ENCODE measurements around the gene SMTNL2.
"Not testable (repeated sequence)": the region's sequence is repeated elsewhere in the genome, so short reads cannot be mapped to it uniquely, and the experiment has no call there.

Gene SMTNL2

DNA sequence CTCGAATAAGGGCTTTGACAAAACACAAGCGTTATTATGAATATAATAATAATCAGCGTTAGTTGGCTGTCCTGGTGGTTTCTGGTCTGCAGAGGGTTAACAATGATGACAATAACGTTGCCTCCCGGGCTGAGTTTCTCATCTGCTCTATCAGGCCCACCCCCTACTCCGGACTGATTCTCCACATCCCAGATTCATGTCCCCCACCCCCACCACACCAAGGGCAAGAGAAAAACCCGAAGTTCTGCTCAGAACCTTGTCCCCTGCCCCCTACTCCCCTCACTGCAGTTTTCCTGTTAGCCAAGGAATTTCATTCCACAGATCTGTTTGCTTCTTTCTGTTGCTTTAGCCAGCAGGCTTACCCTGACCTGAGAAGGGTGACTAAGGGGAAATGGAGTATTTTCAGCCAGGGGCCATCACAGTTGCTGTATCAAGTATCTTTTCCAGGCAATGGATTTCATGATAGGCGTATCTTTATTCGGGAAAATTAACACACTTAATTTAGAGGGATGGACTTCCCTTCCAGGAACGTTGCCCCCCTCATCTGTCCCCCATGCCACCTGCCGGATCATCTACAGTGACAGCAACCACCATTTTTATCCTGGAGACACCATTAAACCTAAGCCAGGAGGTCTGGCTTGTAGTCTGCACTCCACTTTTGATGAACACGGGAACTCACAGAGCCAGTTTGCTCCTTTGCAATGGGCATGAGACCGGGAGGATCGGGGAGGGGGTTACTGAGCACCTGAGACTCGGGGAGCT, 33.4 kb downstream of the SMTNL2 start:
- no peaks in the 10 kb centered on the region for H3K9me3 Mint-ChIP-seq
- no peaks in the 10 kb centered on the region for H3K27me3 Mint-ChIP-seq
- no peak overlapping the region for H3K4me3 Mint-ChIP-seq
- H3K27ac Mint-ChIP-seq = no peak overlapping the region
- no peaks in the 10 kb centered on the region for H3K36me3 Mint-ChIP-seq
- H3K4me1 Mint-ChIP-seq = no peaks in the 10 kb centered on the region

DNA sequence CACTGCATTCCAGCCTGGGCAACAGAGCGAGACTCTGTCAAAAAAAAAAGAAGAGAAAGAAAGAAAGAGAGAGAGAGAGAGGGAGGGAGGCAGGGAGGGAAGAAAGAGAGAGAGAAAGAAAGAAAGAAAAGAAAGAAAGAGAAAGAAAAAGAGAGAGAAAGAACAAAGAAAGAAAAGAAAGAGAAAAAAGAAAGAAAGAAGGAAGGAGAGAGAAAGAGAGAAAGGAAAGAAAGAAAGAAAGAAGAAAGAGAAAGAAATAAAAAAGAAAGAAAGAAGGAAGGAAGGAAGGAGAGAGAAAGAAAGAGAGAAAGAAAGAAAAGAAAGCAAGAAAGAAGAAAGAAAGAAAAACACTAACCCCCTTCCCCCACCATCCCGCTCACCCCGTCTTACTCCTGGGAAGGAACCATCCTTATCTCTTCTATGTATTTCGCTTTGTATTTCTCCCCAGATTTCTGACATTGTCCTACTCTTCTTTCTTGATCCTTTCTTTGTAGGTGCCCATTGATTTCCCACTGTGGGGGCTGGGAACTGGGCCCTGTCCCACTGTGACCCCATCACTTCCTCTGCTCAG, 36.3 kb downstream of the SMTNL2 start:
- Mint-ChIP-seq H3K36me3 (no peaks in the 10 kb centered on the region), H3K27me3 (no peaks in the 10 kb centered on the region), H3K4me1 (no peaks in the 10 kb centered on the region), H3K4me3 (no peak overlapping the region), H3K27ac (no peak overlapping the region), H3K9me3 (no peaks in the 10 kb centered on the region)

DNA sequence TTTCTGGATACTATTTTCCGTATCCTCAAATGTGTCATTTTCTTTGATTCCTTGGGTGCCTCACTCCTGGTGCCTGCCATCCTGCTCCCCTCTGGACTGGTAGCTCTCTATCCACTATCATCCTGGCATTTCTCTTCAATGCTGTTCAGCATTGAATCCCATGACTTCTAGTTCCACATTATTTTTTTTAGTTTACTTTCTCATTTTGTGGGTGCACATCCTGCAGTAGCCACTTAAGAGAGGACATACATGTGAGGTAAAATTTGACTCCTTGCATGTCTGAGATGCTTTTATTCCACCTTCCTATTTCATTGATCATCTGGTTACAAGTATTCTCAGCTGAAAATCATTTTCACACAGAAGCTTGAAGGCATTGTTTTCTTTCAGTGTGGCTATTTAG, 38.0 kb downstream of the SMTNL2 start:
- Mint-ChIP-seq H3K4me3 (no peak overlapping the region), H3K27ac (no peak overlapping the region), H3K36me3 (no peaks in the 10 kb centered on the region), H3K9me3 (no peaks in the 10 kb centered on the region), H3K4me1 (peaks cover 5% of the 10 kb centered on the region), H3K27me3 (no peaks in the 10 kb centered on the region)

DNA sequence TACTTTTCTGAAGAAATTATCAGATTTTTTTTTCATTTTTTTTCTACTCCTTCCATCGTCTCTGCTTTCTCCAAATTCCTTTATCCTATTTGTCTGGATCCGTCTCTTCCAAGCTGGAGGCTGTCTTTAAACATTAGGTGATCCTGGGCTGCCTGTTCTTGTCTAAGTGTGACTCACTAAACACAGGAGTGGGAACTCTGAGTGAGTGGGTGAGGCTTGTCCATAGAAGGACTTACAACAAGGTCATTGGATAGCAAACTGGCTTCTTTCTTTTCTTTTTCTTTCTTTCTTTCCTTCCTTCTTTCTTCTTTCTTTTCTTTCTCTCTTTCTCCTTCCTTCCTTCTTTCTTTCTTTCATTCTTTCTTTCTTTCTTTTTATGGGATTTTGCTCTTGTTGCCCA, 38.9 kb downstream of the SMTNL2 start:
- Mint-ChIP-seq H3K4me3 (no peak overlapping the region), H3K36me3 (no peaks in the 10 kb centered on the region), H3K27me3 (no peaks in the 10 kb centered on the region), H3K4me1 (peaks cover 5% of the 10 kb centered on the region), H3K9me3 (no peaks in the 10 kb centered on the region), H3K27ac (no peak overlapping the region)

DNA sequence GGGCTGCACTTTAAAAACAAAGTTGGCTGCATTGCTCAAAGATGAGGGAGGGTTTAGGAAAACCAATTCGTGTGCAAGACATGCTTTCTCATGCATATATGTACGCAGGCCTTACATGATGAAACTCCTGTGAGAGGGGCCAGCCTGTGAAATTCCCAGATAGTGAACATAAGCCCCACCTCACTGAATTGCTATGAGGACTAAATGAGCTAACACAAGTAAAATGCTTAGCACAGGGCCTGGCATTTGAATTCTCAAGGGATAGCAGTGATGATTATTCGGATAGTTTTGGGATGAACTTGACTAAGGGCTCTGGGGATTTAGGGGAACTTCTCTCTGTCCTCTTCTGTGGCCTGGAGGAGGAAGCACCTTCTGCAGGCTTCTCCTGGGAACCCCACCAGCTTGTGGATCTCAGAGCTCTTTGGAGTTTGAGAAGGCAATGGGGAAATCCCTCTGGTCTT, 40.2 kb downstream of the SMTNL2 start:
- not testable (repeated sequence) for H3K4me3 Mint-ChIP-seq, H3K27ac Mint-ChIP-seq, H3K4me1 Mint-ChIP-seq, H3K36me3 Mint-ChIP-seq, H3K27me3 Mint-ChIP-seq, H3K9me3 Mint-ChIP-seq

DNA sequence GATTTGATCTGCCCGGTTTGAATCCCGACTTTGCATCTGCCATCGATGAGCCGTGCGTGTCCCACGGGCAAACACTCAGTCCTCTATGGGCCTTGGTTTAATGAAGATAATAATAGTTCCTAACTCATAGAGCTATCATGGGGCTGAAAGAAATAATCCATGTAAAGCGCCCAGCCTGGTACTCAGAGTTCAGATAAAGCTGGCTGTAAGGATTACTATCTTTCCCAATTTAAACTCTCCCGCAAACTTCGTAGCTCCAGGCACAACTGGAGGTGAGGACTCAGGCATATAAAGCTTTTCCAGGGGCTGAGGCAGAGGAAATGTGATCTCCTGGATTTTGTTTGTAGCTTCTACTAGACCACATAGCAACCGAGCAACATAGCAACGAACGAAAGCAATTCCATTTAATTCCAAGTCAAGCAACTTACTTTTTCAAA, 40.9 kb downstream of the SMTNL2 start:
- H3K27me3 Mint-ChIP-seq = no peaks in the 10 kb centered on the region
- no peak overlapping the region for H3K4me3 Mint-ChIP-seq
- no peaks in the 10 kb centered on the region for H3K36me3 Mint-ChIP-seq
- no peaks in the 10 kb centered on the region for H3K9me3 Mint-ChIP-seq
- no peak overlapping the region for H3K27ac Mint-ChIP-seq
- peaks cover 5% of the 10 kb centered on the region for H3K4me1 Mint-ChIP-seq

DNA sequence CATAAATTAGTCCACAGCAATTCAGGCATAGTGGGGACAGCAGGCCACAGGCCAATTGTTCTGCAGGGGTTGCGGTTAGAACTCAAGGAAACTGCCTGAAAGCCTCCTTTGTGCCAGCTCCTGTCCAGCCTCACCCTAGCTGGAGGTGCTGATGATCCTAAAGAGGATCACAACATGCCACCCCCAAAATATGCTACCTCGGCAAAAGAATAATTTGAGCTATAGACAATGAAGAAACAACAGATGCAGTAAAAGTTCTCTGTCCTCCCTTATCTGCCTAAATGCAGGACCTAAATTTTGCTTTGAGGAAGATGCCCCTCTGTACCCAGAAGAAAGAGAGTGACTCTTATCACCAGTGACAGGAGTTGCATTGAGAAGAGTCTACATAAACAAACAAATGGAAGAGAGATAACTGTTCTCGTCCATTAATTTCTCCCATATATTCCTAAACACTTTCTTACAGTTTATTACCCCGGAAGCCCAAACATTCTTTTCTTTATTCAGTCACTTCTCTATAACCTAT, 42.5 kb downstream of the SMTNL2 start:
- H3K36me3 Mint-ChIP-seq = no peaks in the 10 kb centered on the region
- peaks cover 5% of the 10 kb centered on the region for H3K4me1 Mint-ChIP-seq
- H3K9me3 Mint-ChIP-seq = no peaks in the 10 kb centered on the region
- no peak overlapping the region for H3K4me3 Mint-ChIP-seq
- H3K27me3 Mint-ChIP-seq = peaks cover 1% of the 10 kb centered on the region
- no peak overlapping the region for H3K27ac Mint-ChIP-seq

DNA sequence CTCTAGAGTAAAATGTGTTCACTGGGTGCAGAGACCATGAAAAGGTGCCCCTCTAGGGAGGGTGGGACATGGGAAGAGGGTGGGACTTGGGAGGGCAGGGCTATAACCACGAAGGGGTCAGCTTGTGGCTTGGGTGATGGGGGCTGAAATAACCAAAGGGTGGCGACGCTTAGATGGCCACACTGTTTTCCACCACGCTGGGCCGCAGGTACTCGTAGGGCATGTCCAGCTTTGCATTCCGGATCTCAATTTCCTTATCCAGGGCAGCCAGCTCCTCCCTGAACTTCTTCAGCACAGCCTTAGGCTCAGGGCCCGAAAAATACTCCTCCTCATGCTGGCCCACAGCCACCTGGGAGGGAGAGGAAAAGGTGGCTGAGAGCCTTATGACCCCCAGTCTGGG, 47.1 kb downstream of the SMTNL2 start:
- H3K4me3 Mint-ChIP-seq = no peak overlapping the region
- H3K36me3 Mint-ChIP-seq = no peaks in the 10 kb centered on the region
- H3K27me3 Mint-ChIP-seq = peaks cover 22% of the 10 kb centered on the region
- no peaks in the 10 kb centered on the region for H3K9me3 Mint-ChIP-seq
- H3K27ac Mint-ChIP-seq = no peak overlapping the region
- peaks cover 9% of the 10 kb centered on the region for H3K4me1 Mint-ChIP-seq

DNA sequence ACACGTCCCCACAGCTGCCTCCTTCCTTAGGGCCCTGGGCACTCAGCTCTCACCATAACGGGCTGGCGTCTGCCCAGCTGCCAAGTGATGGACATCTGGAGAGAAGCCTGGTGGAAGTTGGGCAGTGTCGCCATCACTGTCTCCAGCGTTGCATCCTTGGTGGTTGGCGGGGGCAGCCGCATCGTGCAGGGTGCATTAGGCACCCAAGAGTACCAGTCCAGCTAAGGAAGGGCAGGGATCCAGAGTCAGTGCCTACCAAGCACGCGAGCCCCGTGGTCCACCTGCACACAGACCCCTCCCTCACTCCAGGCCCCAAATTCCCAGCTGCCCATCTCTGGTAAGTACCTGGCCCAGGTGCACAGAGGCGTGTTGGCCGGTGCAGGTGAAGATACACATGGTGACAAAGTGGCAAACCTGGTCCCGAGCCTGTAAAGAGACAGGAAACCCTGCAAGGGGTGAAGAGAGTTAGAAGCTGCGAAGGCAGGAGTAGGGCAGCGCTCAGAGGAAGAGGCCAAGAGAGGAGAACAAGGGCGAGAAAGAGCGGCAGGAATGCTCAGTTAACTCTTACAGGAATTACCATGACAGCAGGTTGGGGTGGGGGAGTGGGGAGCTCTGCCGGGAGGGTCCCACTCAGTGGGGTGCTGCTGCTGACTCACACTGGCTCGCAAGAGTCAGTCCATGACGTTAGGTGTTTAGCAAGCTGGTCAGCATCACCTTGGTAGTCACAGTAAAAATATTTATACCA, 47.7 kb downstream of the SMTNL2 start:
- H3K9me3 Mint-ChIP-seq = no peaks in the 10 kb centered on the region
- H3K27me3 Mint-ChIP-seq = peaks cover 27% of the 10 kb centered on the region
- H3K4me3 Mint-ChIP-seq = no peak overlapping the region
- peaks cover 11% of the 10 kb centered on the region for H3K4me1 Mint-ChIP-seq
- no peaks in the 10 kb centered on the region for H3K36me3 Mint-ChIP-seq
- no peak overlapping the region for H3K27ac Mint-ChIP-seq

DNA sequence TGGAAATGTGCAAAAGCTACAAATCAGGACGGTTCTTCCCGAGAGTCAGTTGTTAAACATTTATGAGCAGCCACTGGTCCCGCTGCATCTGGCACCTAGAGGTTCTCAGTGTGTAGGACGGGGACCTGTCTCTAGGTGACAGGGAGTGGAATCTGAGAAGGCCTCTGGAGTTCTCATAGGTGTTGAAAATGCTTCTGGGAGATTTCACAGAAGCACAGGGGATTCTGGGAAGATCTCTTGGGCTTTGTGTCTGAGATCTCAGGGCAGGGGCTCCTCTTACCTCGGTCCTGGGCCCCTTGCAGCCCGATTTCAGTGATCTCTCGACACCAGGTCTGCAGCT, 48.2 kb downstream of the SMTNL2 start:
- Mint-ChIP-seq H3K9me3 (no peaks in the 10 kb centered on the region), H3K36me3 (no peaks in the 10 kb centered on the region), H3K27me3 (peaks cover 30% of the 10 kb centered on the region), H3K4me1 (peaks cover 11% of the 10 kb centered on the region), H3K4me3 (no peak overlapping the region), H3K27ac (no peak overlapping the region)

DNA sequence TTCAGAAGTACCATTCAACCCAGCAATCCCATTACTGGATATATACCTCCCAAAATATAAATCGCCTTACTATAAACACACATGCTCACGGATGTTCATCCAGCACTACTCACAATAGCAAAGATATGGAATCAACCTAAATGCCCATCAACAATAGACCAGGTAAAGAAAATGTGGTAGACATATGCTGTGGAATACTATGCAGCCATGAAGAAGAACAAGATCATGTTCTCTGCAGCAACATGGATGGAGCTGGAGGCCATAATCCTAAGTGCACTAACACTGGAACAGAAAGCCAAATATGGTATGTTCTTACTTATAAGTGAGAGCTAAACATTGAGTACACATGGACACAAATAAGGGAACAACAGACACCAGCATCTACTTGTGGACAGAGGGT, 49.3 kb downstream of the SMTNL2 start:
- H3K27me3 Mint-ChIP-seq = peaks cover 33% of the 10 kb centered on the region
- H3K9me3 Mint-ChIP-seq = no peaks in the 10 kb centered on the region
- no peak overlapping the region for H3K4me3 Mint-ChIP-seq
- H3K36me3 Mint-ChIP-seq = no peaks in the 10 kb centered on the region
- H3K27ac Mint-ChIP-seq = peak overlapping the region; percentile 13
- peaks cover 12% of the 10 kb centered on the region for H3K4me1 Mint-ChIP-seq

DNA sequence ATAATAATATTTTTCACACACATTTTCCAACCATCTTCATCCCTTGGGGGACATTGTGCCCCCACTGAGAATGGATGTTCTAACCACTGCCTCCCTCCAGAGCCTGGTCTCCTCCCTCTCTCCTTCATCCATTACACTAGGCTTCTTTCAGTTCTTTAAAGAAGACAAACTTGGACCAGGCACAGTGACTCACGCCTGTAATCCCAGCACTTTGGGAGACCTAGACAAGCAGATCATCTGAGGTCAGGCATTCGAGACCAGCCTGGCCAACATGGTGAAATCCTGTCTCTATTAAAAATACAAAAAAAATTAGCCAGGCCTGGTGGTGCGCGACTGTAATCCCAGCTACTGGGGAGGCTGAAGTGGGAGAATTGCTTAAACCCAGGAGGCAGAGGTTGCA, 50.6 kb downstream of the SMTNL2 start:
- Mint-ChIP-seq H3K36me3 (no peaks in the 10 kb centered on the region), H3K27me3 (peaks cover 39% of the 10 kb centered on the region)

DNA sequence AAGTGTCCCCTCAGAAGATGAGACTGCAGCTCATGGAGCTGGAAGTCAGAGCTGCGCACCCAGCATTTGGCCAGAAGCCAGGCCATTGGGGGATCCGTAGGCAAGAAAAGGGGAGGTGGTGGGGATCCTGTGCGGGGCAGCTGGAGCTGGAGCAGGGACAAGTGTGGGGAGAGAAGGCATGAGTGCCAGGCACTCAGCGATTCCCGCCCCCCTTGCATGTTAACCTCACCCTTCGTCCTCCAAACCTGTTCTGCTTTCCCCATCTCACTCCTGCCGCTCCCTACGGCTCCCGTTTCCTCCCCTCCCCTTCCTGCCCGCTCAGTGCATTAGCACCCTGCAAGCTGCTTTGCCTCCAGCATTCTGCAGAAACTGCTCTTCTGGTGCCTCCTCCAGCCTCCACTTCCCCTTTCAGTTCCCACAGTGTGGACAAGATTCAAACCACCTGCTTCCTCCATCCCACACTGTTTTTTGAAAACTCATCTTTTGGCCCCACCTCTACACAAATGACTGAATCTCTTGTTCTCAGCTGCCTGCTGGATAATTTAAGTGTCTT, 51.6 kb downstream of the SMTNL2 start:
- H3K9me3 Mint-ChIP-seq = no peaks in the 10 kb centered on the region
- peaks cover 20% of the 10 kb centered on the region for H3K4me1 Mint-ChIP-seq
- H3K27ac Mint-ChIP-seq = no peak overlapping the region
- H3K36me3 Mint-ChIP-seq = no peaks in the 10 kb centered on the region
- H3K27me3 Mint-ChIP-seq = peaks cover 39% of the 10 kb centered on the region
- no peak overlapping the region for H3K4me3 Mint-ChIP-seq

More for the DNA sequence above, 50.6 kb downstream of the SMTNL2 start:
- Mint-ChIP-seq H3K4me3 (no peak overlapping the region), H3K27ac (no peak overlapping the region), H3K9me3 (no peaks in the 10 kb centered on the region), H3K4me1 (peaks cover 20% of the 10 kb centered on the region)

DNA sequence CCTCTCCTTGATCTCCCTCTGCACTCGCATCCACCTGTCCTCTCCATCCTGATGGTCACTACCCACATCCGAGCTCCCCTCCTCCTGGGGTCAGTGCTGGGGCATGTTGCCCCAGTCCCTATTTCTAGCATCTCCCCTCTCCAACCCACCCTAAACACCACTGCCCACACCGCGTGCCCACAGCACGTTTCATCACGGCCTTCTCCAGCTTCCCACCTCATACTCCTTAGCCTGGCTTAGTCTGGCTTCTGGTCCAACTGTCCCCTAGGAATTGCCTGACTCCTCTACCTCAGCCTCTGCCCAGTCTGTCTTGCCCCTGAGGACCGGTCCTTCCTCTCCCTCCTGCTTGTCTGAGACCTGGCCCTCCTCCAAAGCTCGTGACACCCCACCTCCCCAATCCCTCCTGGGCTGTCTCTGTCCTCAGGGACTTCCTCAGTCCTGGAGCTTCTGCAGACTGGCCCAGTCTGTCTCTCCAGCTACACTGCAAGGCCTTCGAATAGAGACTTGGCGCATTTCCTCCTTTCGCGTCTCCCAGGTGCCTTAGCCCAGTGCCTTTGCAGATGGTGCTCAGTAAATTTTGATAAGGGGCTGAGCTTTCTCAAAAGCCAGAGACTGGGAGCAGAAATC, 52.3 kb downstream of the SMTNL2 start:
- Mint-ChIP-seq H3K27ac (no peak overlapping the region), H3K9me3 (no peaks in the 10 kb centered on the region), H3K4me3 (no peak overlapping the region), H3K36me3 (no peaks in the 10 kb centered on the region), H3K4me1 (peaks cover 20% of the 10 kb centered on the region), H3K27me3 (peaks cover 40% of the 10 kb centered on the region)

DNA sequence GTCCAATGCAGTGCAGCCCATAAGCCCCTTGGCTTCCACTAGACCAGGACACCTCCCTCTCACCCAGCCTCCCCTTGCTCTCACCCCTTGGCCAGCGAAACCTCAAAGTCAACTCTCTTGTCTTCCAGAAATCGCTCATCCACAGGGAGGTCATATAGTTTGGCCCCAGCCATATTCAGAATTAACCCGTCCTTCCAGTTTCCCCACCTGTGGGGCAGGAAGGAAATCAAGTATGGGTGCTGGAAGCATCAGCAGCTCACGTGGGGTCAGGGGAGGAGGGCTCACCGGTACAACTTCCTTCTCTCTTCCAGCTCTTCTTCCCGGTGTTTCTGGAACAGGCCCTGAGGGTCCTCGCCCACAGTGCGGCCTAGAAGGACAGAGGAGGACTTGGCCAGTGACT, 54.4 kb downstream of the SMTNL2 start:
- H3K27ac Mint-ChIP-seq, H3K9me3 Mint-ChIP-seq, H3K4me3 Mint-ChIP-seq, H3K36me3 Mint-ChIP-seq: not testable (repeated sequence)
- peaks cover 20% of the 10 kb centered on the region for H3K4me1 Mint-ChIP-seq
- peaks cover 50% of the 10 kb centered on the region for H3K27me3 Mint-ChIP-seq

All from activated naive CD4-positive, alpha-beta T cell treated with anti-CD3 and anti-CD28 coated beads, Interleukin-2, amount 50 U/mL, for 24 hours (primary cell).